Measurements from ENCODE around the gene APOC3. TPM values are rescaled to one million over a fixed set of nuclear protein-coding genes. Genes with fewer than 3 reads are reported as not detected.

Gene APOC3
- total RNA-seq, 3 donors from 2014 or later (not counting 1 experiment from before 2014, with no cell fraction given), result not detected

DNA sequence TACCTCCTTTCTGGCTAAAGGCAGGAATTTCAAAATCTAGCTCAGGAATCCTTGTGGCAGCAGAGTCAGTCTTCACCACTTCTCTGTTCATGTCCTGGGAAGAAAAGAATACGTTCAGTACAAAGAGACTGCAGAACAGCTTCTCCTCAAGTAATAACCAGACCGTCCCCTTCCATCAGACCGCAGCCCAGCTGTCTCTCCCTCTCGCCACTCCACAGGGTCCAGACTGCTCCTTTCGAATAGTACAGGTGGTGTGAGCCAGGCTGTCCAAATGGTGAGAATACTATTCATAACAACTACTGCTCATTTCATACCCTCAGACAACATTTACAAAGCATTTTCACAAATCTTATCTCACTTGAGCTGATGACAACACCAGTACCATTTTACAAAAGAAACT, 42.7 kb upstream of the APOC3 start:
- Mint-ChIP-seq H3K4me3 (peak overlapping the region; percentile 91), H3K9me3 (no peaks in the 10 kb centered on the region), H3K4me1 (peaks cover 30 to 48% of the 10 kb centered on the region in 2 donors), H3K27me3 (ENCODE audit: low read depth in 2 of 2) (no peaks in the 10 kb centered on the region), H3K36me3 (peaks cover 19% of the 10 kb centered on the region), H3K27ac (peak overlapping the region; percentile 96 to 97)
- Histone ChIP-seq H3K36me3 (ENCODE audit: control insufficient read depth, insufficient read depth, low read length) (peaks cover 48% of the 10 kb centered on the region), H3K4me3 (ENCODE audit: low read length) (peak overlapping the region; percentile 77), H3K4me1 (ENCODE audit: control insufficient read depth, insufficient read depth, low read length) (peaks cover 30% of the 10 kb centered on the region), H3K27me3 (ENCODE audit: control insufficient read depth, insufficient read depth, low read length) (no peaks in the 10 kb centered on the region), H3K9me3 (ENCODE audit: control insufficient read depth, insufficient read depth, low read length) (no peaks in the 10 kb centered on the region), H3K27ac (ENCODE audit: low read length) (peak overlapping the region; percentile 84)
- WGBS (ENCODE audit: insufficient coverage), result 80% methylated on average over 5 of the region's 5 CpGs
- TF ChIP-seq, protein P1, sequence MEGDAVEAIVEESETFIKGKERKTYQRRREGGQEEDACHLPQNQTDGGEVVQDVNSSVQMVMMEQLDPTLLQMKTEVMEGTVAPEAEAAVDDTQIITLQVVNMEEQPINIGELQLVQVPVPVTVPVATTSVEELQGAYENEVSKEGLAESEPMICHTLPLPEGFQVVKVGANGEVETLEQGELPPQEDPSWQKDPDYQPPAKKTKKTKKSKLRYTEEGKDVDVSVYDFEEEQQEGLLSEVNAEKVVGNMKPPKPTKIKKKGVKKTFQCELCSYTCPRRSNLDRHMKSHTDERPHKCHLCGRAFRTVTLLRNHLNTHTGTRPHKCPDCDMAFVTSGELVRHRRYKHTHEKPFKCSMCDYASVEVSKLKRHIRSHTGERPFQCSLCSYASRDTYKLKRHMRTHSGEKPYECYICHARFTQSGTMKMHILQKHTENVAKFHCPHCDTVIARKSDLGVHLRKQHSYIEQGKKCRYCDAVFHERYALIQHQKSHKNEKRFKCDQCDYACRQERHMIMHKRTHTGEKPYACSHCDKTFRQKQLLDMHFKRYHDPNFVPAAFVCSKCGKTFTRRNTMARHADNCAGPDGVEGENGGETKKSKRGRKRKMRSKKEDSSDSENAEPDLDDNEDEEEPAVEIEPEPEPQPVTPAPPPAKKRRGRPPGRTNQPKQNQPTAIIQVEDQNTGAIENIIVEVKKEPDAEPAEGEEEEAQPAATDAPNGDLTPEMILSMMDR (IDR thresholded peaks at IDR 0.05), result no peak
- intact Hi-C loops (cut with micrococcal nuclease), result loop anchor here (2.0 kb wide), 1 partner anchor 14 kb away; the partner anchor contains the start of gene BUD13
- no peak for DNase-seq
- no peak for ATAC-seq

DNA sequence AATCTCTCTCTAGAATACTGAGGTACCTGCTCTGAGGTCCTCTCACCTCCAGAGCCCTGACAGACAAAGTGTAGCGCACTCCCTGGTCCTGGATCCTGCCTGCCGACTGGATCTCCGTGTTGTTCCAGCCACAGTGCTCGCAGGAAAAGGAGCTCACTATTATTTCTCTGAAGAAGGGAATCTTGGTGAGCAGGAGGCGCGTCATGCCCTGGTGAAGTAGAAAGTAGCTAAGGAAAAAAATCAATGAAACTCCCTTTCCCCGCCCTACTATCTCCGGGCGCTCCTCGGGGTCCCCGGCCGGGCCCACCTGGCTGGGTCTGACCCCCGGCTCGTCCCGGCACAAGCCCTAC, 42.3 kb upstream of the APOC3 start:
- Histone ChIP-seq H3K27me3 (ENCODE audit: control insufficient read depth, insufficient read depth, low read length) (no peaks in the 10 kb centered on the region), H3K9me3 (ENCODE audit: control insufficient read depth, insufficient read depth, low read length) (no peaks in the 10 kb centered on the region), H3K27ac (ENCODE audit: low read length) (peak overlapping the region; percentile 84), H3K4me3 (ENCODE audit: low read length) (peak overlapping the region; percentile 77), H3K4me1 (ENCODE audit: control insufficient read depth, insufficient read depth, low read length) (peaks cover 30% of the 10 kb centered on the region), H3K36me3 (ENCODE audit: control insufficient read depth, insufficient read depth, low read length) (peaks cover 44% of the 10 kb centered on the region)
- H3K27ac Mint-ChIP-seq, result peak overlapping the region; percentile 96 to 97
- no peaks in the 10 kb centered on the region for H3K9me3 Mint-ChIP-seq
- TF ChIP-seq, protein P1 (IDR thresholded peaks at IDR 0.05), result no peak
- H3K4me3 Mint-ChIP-seq, result peak overlapping the region; percentile 91
- intact Hi-C loops (cut with micrococcal nuclease), result loop anchor here (2.0 kb wide), 1 partner anchor 15 kb away; the partner anchor contains the start of gene BUD13
- peaks cover 19% of the 10 kb centered on the region for H3K36me3 Mint-ChIP-seq
- H3K27me3 Mint-ChIP-seq (ENCODE audit: low read depth in 2 of 2), result no peaks in the 10 kb centered on the region
- ATAC-seq (peak in 1 of 3 donors; percentile 7), DNase-seq (peak in 1 of 2 donors; percentile 32)
- WGBS (ENCODE audit: insufficient coverage), result under 1% methylated on average over 13 of the region's 15 CpGs
- H3K4me1 Mint-ChIP-seq, result peaks cover 30 to 48% of the 10 kb centered on the region in 2 donors

DNA sequence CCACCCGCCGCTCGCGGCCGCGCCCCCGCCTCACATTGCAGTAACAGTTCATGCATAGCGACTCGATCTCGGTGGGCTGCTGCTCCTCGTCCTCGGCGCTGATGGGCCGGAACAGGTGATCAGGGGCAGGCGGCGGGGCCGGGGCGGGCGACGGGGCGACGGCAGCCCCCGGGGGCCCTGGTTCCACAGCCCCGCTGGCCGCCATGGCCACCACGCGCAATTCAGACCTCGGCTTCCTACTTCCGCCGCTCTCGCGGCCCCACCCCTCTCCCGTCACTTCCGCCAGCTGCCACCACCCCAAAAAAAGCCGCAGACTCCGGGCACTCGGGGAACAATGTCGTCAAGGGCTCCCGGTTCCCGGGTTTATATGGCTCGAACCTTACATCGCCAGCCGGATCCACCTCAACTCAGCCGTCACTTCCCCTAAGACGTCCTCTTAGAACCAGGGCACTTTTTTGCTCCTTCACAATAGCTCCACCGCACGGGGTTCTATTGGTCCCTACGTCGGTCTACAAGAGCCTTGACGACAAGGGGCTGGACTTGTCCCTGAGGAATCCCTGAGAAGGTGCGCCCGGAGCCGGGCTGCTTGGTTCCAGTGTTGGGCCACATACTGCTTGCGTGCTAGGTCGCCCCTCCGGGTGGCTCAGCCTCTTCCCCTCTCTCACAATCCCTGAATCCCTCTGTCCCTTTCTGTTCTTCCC, 41.8 kb upstream of the APOC3 start, which contains the start of gene ZPR1:
Gene ZPR1 (minus strand): TSS at position 238 of the 701 bp plus-strand sequence. CDS start 33 bp downstream, at position 205.
- intact Hi-C loops (cut with micrococcal nuclease), result loop anchor here (2.0 kb wide), 2 partner anchors 15 to 439 kb away; partner anchors contain the start of gene BUD13
- Histone ChIP-seq H3K4me3 (ENCODE audit: low read length) (peak within 1 kb of the TSS; percentile 77), H3K27me3 (ENCODE audit: control insufficient read depth, insufficient read depth, low read length) (no peaks in the 10 kb centered on the region), H3K4me1 (ENCODE audit: control insufficient read depth, insufficient read depth, low read length) (peaks cover 30% of the 10 kb centered on the region), H3K27ac (ENCODE audit: low read length) (peak within 1 kb of the TSS; percentile 84), H3K9me3 (ENCODE audit: control insufficient read depth, insufficient read depth, low read length) (no peaks in the 10 kb centered on the region), H3K36me3 (ENCODE audit: control insufficient read depth, insufficient read depth, low read length) (peaks cover 39% of the 10 kb centered on the region)
- DNase-seq (peak; percentile 85 to 92), ATAC-seq (peak; percentile 87 to 90 (median 90))
- Mint-ChIP-seq H3K9me3 (no peaks in the 10 kb centered on the region), H3K27me3 (ENCODE audit: low read depth in 2 of 2) (no peaks in the 10 kb centered on the region), H3K27ac (peak within 1 kb of the TSS; percentile 96 to 97), H3K4me3 (peak within 1 kb of the TSS; percentile 98), H3K4me1 (peaks cover 30 to 47% of the 10 kb centered on the region in 2 donors), H3K36me3 (peaks cover 19% of the 10 kb centered on the region)
- under 1% methylated on average over 56 of the region's 56 CpGs for WGBS (ENCODE audit: insufficient coverage)
- TF ChIP-seq, protein P1 (IDR thresholded peaks at IDR 0.05), result no peak

Data from natural killer cell (primary cell).